Measurements from ENCODE around the gene NDC1.

NDC1 gene

GRCh38 chr1:53733975-53734649 lies 104.0 kb downstream of the NDC1 start:
- no peak overlapping the region for H3K4me3 ChIP-seq (ENCODE audit: low read depth, low read length)
- TF ChIP-seq CTCF (IDR thresholded peaks at IDR 0.05; ENCODE audit: borderline replicate concordance, insufficient read depth, low read depth, low read length), result no peak

GRCh38 chr1:53733447-53733931 lies 104.6 kb downstream of the NDC1 start:
- H3K4me3 ChIP-seq (ENCODE audit: low read depth, low read length), result no peak overlapping the region
- no peak for TF ChIP-seq CTCF (IDR thresholded peaks at IDR 0.05; ENCODE audit: borderline replicate concordance, insufficient read depth, low read depth, low read length)

GRCh38 chr1:53732912-53733317 lies 105.2 kb downstream of the NDC1 start:
- H3K4me3 ChIP-seq (ENCODE audit: low read depth, low read length), result no peak overlapping the region
- no peak for TF ChIP-seq CTCF (IDR thresholded peaks at IDR 0.05; ENCODE audit: borderline replicate concordance, insufficient read depth, low read depth, low read length)

DNA sequence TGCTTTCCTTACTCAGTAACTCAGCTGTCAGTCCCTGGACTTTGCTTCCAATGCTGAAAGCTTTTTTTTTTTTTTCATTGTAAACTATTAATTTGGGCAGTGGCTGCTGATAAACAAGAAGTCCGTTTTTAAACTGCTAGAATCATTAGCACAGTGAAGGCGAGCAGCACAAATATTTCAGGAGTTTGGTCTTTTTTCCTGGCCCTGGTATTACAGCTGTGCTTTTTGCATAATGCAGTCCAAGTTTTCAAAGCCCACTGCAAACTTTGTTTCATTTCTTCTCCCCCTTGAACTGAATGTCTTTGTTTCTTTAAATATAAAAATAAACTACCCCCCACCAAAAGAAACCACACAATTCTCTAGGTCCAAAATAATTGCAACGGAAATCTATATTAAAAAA lies 105.7 kb downstream of the NDC1 start:
- no peak for TF ChIP-seq CTCF (IDR thresholded peaks at IDR 0.05; ENCODE audit: borderline replicate concordance, insufficient read depth, low read depth, low read length)
- no peak overlapping the region for H3K4me3 ChIP-seq (ENCODE audit: low read depth, low read length)

DNA sequence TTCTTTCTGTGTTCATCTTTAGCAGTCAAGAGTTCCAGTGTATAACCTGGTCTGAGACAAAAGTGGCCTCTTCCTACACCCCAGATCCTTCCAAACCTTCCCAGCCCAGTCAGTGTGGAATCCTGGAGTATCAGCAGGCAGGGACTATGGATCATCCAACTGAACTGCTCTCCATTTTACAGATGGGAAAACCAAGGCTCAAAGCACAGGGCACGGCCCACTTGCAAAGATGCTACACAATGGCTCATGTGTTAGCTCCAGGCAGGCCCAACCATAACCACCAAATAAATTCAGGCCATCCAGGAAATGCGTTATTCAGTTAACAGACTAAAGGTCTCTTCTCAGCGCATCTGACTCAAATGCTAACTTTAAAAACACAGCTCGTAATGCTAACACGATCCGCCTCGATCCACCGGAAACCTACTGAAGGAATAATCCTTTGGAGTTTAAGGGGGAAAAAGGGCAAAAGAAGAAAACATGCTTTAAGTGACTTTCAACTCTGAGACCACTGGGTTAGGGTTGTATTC lies 106.3 kb downstream of the NDC1 start:
- TF ChIP-seq CTCF (IDR thresholded peaks at IDR 0.05; ENCODE audit: borderline replicate concordance, insufficient read depth, low read depth, low read length), result no peak
- no peak overlapping the region for H3K4me3 ChIP-seq (ENCODE audit: low read depth, low read length)

DNA sequence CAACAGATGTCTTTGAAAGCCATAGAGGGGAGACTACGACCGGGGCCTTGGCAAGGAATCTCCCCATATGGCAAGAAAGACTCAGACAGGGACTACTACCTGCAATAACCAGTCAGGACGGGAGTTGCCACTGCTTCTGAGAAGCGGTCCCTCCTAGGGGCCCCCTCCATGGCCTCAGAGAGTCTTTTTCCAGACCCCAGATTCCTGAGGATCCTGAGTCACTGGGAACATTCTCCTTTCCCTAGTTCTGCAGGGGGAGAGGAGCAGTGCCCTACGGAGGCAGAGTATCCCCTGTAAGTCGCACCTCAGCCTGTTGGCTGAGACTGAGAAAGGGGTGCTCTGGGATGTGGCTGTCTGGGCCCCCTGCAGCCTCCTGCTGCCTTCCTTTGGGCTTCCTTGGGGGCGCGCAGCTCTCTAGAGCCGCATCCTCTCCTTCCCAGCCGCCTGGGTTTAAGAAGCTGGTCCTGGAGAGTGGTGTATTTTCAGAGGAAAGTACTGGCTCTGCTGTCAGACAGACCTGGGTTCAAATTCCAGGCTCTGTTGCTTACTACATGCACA lies 107.0 kb downstream of the NDC1 start:
- TF ChIP-seq CTCF (IDR thresholded peaks at IDR 0.05; ENCODE audit: borderline replicate concordance, insufficient read depth, low read depth, low read length), result no peak
- H3K4me3 ChIP-seq (ENCODE audit: low read depth, low read length), result no peak overlapping the region

Data from GM12875 (cell line).